Activated naive CD8-positive, alpha-beta T cell (primary cell): ENCODE results near the gene MIEF2.

Experiments
- H3K27ac Mint-ChIP-seq: one replicate; pipeline ENCODE4 v1.8.0; 2021; ENCODE audit warnings: mixed read lengths
- H3K27me3 Mint-ChIP-seq: one replicate; pipeline ENCODE4 v1.8.0; 2021; ENCODE audit warnings: mixed read lengths
- H3K36me3 Mint-ChIP-seq: one replicate; pipeline ENCODE4 v1.8.0; 2021; ENCODE audit warnings: mixed read lengths
- H3K4me1 Mint-ChIP-seq: one replicate; pipeline ENCODE4 v1.8.0; 2021; ENCODE audit warnings: low read depth, mixed read lengths
- H3K4me3 Mint-ChIP-seq: one replicate; pipeline ENCODE4 v1.8.0; 2021; ENCODE audit warnings: mild to moderate bottlenecking, mixed read lengths
- H3K9me3 Mint-ChIP-seq: one replicate; pipeline ENCODE4 v1.8.0; 2021; ENCODE audit warnings: low read depth, mixed read lengths

MIEF2 gene

DNA sequence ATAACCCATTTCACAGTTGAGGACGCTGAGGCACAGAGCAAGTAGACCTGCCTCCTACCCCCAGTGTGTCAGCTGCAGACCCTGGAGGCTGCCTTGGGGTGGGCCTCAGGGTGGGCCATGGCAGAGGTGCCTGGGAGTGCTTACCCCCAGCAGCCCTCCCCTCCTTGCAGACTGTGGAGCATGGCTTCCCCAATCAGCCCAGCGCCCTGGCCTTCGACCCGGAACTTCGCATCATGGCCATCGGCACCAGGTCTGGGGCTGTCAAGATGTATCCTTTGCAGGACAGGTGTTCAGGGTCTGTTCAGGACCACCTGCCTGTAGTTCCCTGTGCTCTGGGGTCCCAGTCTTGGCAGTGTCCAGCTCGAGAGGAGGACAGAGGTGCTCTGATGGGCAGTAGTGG is 30.7 kb upstream of the MIEF2 start:
- Mint-ChIP-seq H3K4me3 (no peak overlapping the region), H3K27me3 (no peaks in the 10 kb centered on the region), H3K4me1 (peaks cover 18% of the 10 kb centered on the region), H3K36me3 (no peaks in the 10 kb centered on the region), H3K27ac (no peak overlapping the region), H3K9me3 (no peaks in the 10 kb centered on the region)

GRCh38 chr17:18230288-18231141 is 29.9 kb upstream of the MIEF2 start:
- H3K4me1 Mint-ChIP-seq, result peaks cover 16% of the 10 kb centered on the region
- H3K9me3 Mint-ChIP-seq, result no peaks in the 10 kb centered on the region
- no peak overlapping the region for H3K27ac Mint-ChIP-seq
- H3K36me3 Mint-ChIP-seq, result no peaks in the 10 kb centered on the region
- H3K4me3 Mint-ChIP-seq, result no peak overlapping the region
- no peaks in the 10 kb centered on the region for H3K27me3 Mint-ChIP-seq

- Mint-ChIP-seq H3K27ac (no peak overlapping the region), H3K4me3 (no peak overlapping the region), H3K27me3 (no peaks in the 10 kb centered on the region), H3K9me3 (no peaks in the 10 kb centered on the region), H3K4me1 (peaks cover 13% of the 10 kb centered on the region), H3K36me3 (no peaks in the 10 kb centered on the region)
These were observed 29.3 kb upstream of the MIEF2 start for GRCh38 chr17:18231164-18231563.

DNA sequence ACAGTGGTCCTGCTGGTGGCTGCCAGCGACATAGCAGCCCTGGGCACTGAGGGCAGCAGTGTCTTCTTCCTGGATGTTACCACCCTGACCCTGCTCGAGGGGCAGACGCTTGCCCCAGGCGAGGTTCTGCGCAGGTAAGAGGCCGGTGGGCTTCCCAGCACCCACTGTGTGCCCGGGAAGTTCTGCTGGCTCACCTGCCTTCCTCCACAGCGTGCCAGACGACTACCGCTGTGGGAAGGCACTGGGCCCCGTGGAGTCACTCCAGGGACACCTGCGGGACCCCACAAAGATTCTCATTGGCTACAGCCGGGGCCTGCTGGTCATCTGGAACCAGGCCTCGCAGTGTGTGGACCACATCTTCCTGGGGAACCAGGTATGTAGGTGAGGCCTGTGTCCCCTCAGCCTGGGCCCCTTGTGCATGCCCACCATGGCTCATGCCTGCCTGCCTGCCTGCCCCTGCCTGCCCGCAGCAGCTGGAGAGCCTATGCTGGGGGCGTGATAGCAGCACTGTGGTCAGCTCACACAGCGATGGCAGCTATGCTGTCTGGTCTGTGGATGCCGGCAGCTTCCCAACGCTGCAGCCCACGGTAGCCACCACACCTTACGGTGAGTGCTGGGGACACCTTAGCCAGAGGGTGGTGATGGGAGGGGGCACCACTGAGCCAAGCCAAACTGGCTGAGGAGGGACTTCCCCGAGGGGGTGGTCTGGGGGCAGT is 26.5 kb upstream of the MIEF2 start:
- Mint-ChIP-seq H3K36me3 (no peaks in the 10 kb centered on the region), H3K4me3 (no peak overlapping the region), H3K4me1 (no peaks in the 10 kb centered on the region), H3K9me3 (no peaks in the 10 kb centered on the region), H3K27ac (no peak overlapping the region), H3K27me3 (no peaks in the 10 kb centered on the region)

DNA sequence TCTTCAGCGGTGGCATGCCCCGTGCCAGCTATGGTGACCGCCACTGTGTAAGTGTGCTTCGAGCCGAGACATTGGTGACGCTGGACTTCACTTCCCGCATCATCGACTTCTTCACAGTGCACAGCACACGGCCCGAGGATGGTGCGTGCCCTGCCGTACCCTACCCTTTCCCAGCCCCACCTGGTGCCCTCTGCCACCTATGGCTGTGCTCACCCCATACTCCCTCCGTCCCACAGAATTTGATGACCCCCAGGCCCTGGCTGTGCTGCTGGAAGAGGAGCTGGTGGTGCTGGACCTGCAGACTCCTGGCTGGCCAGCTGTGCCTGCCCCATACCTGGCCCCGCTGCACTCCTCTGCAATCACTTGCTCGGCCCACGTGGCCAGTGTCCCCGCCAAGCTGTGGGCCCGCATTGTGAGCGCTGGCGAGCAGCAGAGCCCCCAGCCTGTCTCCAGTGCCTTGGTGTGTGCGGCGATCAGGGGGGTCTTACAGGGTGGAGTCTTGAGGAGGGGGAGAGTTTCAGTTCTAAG is 25.5 kb upstream of the MIEF2 start:
- H3K4me1 Mint-ChIP-seq, result no peaks in the 10 kb centered on the region
- H3K4me3 Mint-ChIP-seq, result no peak overlapping the region
- no peaks in the 10 kb centered on the region for H3K36me3 Mint-ChIP-seq
- no peaks in the 10 kb centered on the region for H3K9me3 Mint-ChIP-seq
- no peak overlapping the region for H3K27ac Mint-ChIP-seq
- H3K27me3 Mint-ChIP-seq, result no peaks in the 10 kb centered on the region

GRCh38 chr17:18235743-18236256 is 24.7 kb upstream of the MIEF2 start:
- Mint-ChIP-seq H3K27ac (no peak overlapping the region), H3K4me1 (no peaks in the 10 kb centered on the region), H3K4me3 (no peak overlapping the region), H3K9me3 (no peaks in the 10 kb centered on the region), H3K27me3 (no peaks in the 10 kb centered on the region), H3K36me3 (no peaks in the 10 kb centered on the region)

GRCh38 chr17:18236494-18236893 is 24.0 kb upstream of the MIEF2 start:
- no peaks in the 10 kb centered on the region for H3K27me3 Mint-ChIP-seq
- H3K4me3 Mint-ChIP-seq, result no peak overlapping the region
- no peaks in the 10 kb centered on the region for H3K36me3 Mint-ChIP-seq
- H3K9me3 Mint-ChIP-seq, result no peaks in the 10 kb centered on the region
- H3K4me1 Mint-ChIP-seq, result no peaks in the 10 kb centered on the region
- H3K27ac Mint-ChIP-seq, result no peak overlapping the region

DNA sequence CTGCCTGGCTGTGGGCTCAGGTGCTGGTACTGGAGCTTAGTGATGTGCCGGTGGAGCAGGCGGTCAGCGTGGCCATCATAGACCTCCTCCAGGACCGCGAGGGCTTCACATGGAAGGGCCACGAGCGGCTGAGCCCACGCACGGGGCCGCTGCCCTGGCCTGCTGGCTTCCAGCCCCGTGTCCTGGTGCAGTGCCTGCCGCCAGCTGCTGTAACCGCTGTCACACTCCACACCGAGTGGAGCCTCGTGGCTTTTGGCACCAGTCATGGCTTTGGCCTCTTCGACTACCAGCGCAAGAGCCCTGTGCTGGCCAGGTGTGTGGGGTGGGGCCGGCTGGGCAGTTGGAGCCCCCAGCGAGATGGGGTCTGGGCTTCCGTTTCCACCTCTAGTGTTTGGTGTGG is 23.0 kb upstream of the MIEF2 start:
- Mint-ChIP-seq H3K4me1 (no peaks in the 10 kb centered on the region), H3K4me3 (no peak overlapping the region), H3K36me3 (no peaks in the 10 kb centered on the region), H3K27ac (no peak overlapping the region), H3K9me3 (no peaks in the 10 kb centered on the region), H3K27me3 (no peaks in the 10 kb centered on the region)

GRCh38 chr17:18238299-18238698 is 22.2 kb upstream of the MIEF2 start:
- Mint-ChIP-seq H3K27ac (no peak overlapping the region), H3K9me3 (no peaks in the 10 kb centered on the region), H3K4me1 (no peaks in the 10 kb centered on the region), H3K4me3 (no peak overlapping the region), H3K36me3 (no peaks in the 10 kb centered on the region), H3K27me3 (no peaks in the 10 kb centered on the region)

DNA sequence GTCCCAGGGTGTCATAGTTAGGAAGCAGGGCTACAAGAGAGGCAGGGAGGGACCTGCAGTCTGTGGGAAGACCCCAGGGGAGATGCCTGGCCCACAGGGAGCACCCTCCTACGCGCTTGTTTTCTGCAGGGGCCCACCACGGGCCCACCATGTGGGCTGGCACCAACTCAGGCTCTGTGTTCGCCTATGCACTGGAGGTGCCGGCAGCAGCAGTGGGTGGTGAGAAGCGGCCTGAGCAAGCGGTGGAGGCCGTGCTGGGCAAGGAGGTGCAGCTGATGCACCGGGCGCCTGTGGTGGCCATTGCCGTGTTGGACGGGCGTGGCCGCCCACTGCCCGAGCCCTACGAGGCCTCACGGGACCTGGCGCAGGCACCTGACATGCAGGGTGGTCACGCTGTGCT is 20.0 kb upstream of the MIEF2 start:
- no peak overlapping the region for H3K27ac Mint-ChIP-seq
- H3K9me3 Mint-ChIP-seq, result no peaks in the 10 kb centered on the region
- H3K4me3 Mint-ChIP-seq, result no peak overlapping the region
- H3K4me1 Mint-ChIP-seq, result no peaks in the 10 kb centered on the region
- no peaks in the 10 kb centered on the region for H3K36me3 Mint-ChIP-seq
- no peaks in the 10 kb centered on the region for H3K27me3 Mint-ChIP-seq

- no peak overlapping the region for H3K4me3 Mint-ChIP-seq
- no peaks in the 10 kb centered on the region for H3K27me3 Mint-ChIP-seq
- no peaks in the 10 kb centered on the region for H3K9me3 Mint-ChIP-seq
- H3K27ac Mint-ChIP-seq, result no peak overlapping the region
- H3K36me3 Mint-ChIP-seq, result no peaks in the 10 kb centered on the region
- no peaks in the 10 kb centered on the region for H3K4me1 Mint-ChIP-seq
These were observed 19.1 kb upstream of the MIEF2 start for GRCh38 chr17:18241229-18241871.

DNA sequence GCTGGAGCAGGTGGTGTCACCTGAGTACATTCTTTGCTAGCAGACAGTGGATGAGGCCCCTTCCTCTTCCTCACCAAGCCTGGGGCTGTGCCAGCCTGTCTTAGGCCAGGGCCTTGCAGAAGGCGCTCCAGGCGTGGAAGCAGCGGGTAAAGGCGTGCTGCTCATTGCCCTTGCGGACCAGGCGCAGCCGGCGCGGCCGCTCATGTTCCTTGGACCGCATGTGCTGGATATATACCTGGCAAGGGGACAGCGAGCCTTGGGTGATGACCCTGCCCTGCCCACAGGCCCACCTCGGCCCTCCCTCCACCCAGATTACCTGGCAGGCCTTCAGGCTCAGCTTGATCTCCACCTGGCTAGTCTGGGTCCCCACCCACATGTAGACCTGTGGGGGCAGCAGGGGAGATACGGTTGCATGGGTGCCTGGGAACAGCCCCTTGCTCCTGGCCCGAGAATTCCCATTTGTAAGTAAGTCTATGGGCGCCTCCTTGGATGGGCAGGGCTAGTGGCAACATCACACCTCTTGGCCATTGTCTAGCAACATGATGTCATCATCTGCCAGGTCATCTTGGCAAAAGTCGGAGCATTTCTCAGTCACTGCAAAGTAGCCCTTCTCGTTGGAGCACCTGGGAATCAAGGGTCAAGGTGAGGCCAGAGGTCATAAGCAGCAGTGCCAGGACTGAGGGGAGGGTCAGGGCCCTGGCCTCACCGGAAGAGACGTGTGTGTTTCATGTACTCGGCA is 15.3 kb upstream of the MIEF2 start:
- Mint-ChIP-seq H3K36me3 (no peaks in the 10 kb centered on the region), H3K4me1 (peaks cover 4% of the 10 kb centered on the region), H3K27ac (no peak overlapping the region), H3K4me3 (no peak overlapping the region), H3K9me3 (no peaks in the 10 kb centered on the region), H3K27me3 (no peaks in the 10 kb centered on the region)

GRCh38 chr17:18246109-18246725 is 14.2 kb upstream of the MIEF2 start:
- Mint-ChIP-seq H3K4me1 (peaks cover 4% of the 10 kb centered on the region), H3K27me3 (no peaks in the 10 kb centered on the region), H3K27ac (no peak overlapping the region), H3K36me3 (no peaks in the 10 kb centered on the region), H3K4me3 (no peak overlapping the region), H3K9me3 (no peaks in the 10 kb centered on the region)
